GM12878 (cell line): Measurements from ENCODE around the gene FAM89A. TPM values are rescaled to one million over a fixed set of nuclear protein-coding genes. Genes with fewer than 3 reads are reported as not detected.
"Not testable (repeated sequence)": the region's sequence is repeated elsewhere in the genome, so short reads cannot be mapped to it uniquely, and the experiment has no call there.

Experiments
- ATAC-seq: fragments of 200-7000 bp; cut with Tn5 transposase; 3 replicates; pipeline ENCODE4 v1.9.1; 2020; ENCODE audit warnings: mild to moderate bottlenecking, moderate library complexity
- BruUV-seq: library from RNA; stranded (reverse); fragments of 400-500 nt; replicated peaks from 2 replicates; lab custom pipeline; 2021; lab: Mats Ljungman, UMichigan
- CTCF ChIA-PET: fragments of 300-600 bp; sonication (Branson Sonifier 250); formaldehyde crosslinking; extraction: SDS; loops from one replicate; lab custom pipeline; 2021; ENCODE audit warnings: inconsistent platforms; lab: Yijun Ruan, JAX
- POLR2A ChIA-PET: fragments of 350-600 bp; formaldehyde crosslinking; extraction: SDS; loops from one replicate; lab custom pipeline; 2021; ENCODE audit warnings: inconsistent platforms; lab: Charles Lee
- RAD21 ChIA-PET: fragments of 300-600 bp; sonication (Branson Sonifier 250); formaldehyde crosslinking; loops from one replicate; lab custom pipeline; 2023; ENCODE audit warnings: antibody characterized with exemption; ENCODE audit not compliant: unreplicated experiment; lab: Charles Lee
- SMC1A ChIA-PET: fragments of 300-600 bp; sonication (Branson Sonifier 250); formaldehyde crosslinking; loops from one replicate; lab custom pipeline; 2023; ENCODE audit not compliant: unreplicated experiment, uncharacterized antibody; lab: Charles Lee
- DNase-seq: peaks from one replicate; pipeline ENCODE4 v3.0.0-alpha.2; 2011; ENCODE audit warnings: low read depth, low spot score
- FAIRE-seq: peaks from 3 replicates; lab custom pipeline; 2011; peaks lifted over from hg19 to GRCh38; lab: Jason Lieb, UNC
- H2AFZ ChIP-seq: 2 replicates; pipeline ENCODE4 v1.6.0; 2011; ENCODE audit warnings: low read depth, low read length, control low read depth; ENCODE audit not compliant: control insufficient read depth
- H3K27ac ChIP-seq: 2 replicates; pipeline ENCODE4 v1.5.1; 2011; ENCODE audit warnings: control low read depth; ENCODE audit not compliant: control insufficient read depth, insufficient read depth
- H3K27me3 ChIP-seq, 2 experiments: replicated peaks in 1 of 2; 2 replicates each; pipeline versions ENCODE4 v1.6.0 to v1.6.1; 2011; ENCODE audit warnings: low read length in 1 of 2; ENCODE audit not compliant: control insufficient read depth in 2 of 2, insufficient read depth in 2 of 2
- H3K36me3 ChIP-seq, 2 experiments: 2 replicates each; pipeline ENCODE4 v1.5.1; 2011; ENCODE audit warnings: low read length in 1 of 2; ENCODE audit not compliant: control insufficient read depth in 2 of 2, insufficient read depth in 2 of 2
- H3K4me1 ChIP-seq: 2 replicates; pipeline ENCODE4 v1.6.1; 2011; ENCODE audit warnings: mild to moderate bottlenecking, low read length, moderate library complexity, mixed read lengths; ENCODE audit not compliant: control insufficient read depth, insufficient read depth
- H3K4me2 ChIP-seq: 2 replicates; pipeline ENCODE4 v1.6.0; 2011; ENCODE audit warnings: control low read depth; ENCODE audit not compliant: control insufficient read depth, insufficient read depth
- H3K4me3 ChIP-seq: fragments of 200-600 bp; sonication (generic); 2 replicates; pipeline ENCODE4 v1.5.1; 2016
- H3K79me2 ChIP-seq: 2 replicates; pipeline ENCODE4 v1.6.0; 2011; ENCODE audit warnings: low read length; ENCODE audit not compliant: control insufficient read depth, insufficient read depth
- H3K9ac ChIP-seq: 2 replicates; pipeline ENCODE4 v1.8.0; 2011; ENCODE audit warnings: low read length, control low read depth, mixed read lengths; ENCODE audit not compliant: control insufficient read depth, insufficient read depth
- H3K9me3 ChIP-seq: replicated peaks from 3 replicates; pipeline ENCODE4 v1.5.1; 2011; ENCODE audit warnings: mild to moderate bottlenecking, low read length; ENCODE audit not compliant: control insufficient read depth, insufficient read depth
- H4K20me1 ChIP-seq: 2 replicates; pipeline ENCODE4 v1.6.0; 2011; ENCODE audit not compliant: control insufficient read depth, insufficient read depth
- E2F4 ChIP-seq: IDR thresholded peaks from 2 replicates; pipeline ENCODE4 v1.6.1; 2012; ENCODE audit warnings: low read depth, low read length, improper control_type of control experiment
- HDAC6 ChIP-seq: fragments of 200-600 bp; sonication (generic); IDR thresholded peaks from one replicate; pipeline ENCODE4 v1.8.0; 2017; ENCODE audit warnings: antibody characterized with exemption; ENCODE audit not compliant: unreplicated experiment
- LARP7 ChIP-seq: fragments of 450-650 bp; IDR thresholded peaks from 2 replicates; pipeline ENCODE4 v1.6.1; 2017; ENCODE audit warnings: mild to moderate bottlenecking
- MLLT1 ChIP-seq: fragments of 450-650 bp; IDR thresholded peaks from 2 replicates; pipeline ENCODE4 v1.6.1; 2016; ENCODE audit warnings: mild to moderate bottlenecking
- NR2F1 ChIP-seq: fragments of 450-650 bp; conservative IDR thresholded peaks from 2 replicates; pipeline ENCODE4 v1.6.1; 2017; ENCODE audit warnings: mild to moderate bottlenecking
- PAX8 ChIP-seq: fragments of 450-650 bp; IDR thresholded peaks from 2 replicates; pipeline ENCODE4 v1.6.1; 2017; ENCODE audit warnings: mild to moderate bottlenecking, moderate library complexity
- SKIL ChIP-seq: fragments of 450-650 bp; IDR thresholded peaks from 2 replicates; pipeline ENCODE4 v1.6.1; 2017; ENCODE audit warnings: mild to moderate bottlenecking, low read depth, inconsistent platforms; ENCODE audit not compliant: poor library complexity, severe bottlenecking
- SMARCA5 ChIP-seq: fragments of 450-650 bp; IDR thresholded peaks from 2 replicates; pipeline ENCODE4 v1.6.1; 2017; ENCODE audit warnings: mild to moderate bottlenecking
- ZBTB11 ChIP-seq: fragments of 450-650 bp; formaldehyde crosslinking; IDR thresholded peaks from 2 replicates; pipeline ENCODE4 v1.5.0; 2022; ENCODE audit warnings: mild to moderate bottlenecking, missing genetic modification characterization
- ZBTB4 ChIP-seq: fragments of 450-650 bp; formaldehyde crosslinking; IDR thresholded peaks from 2 replicates; pipeline ENCODE4 v1.4.0; 2022; ENCODE audit warnings: mild to moderate bottlenecking, moderate library complexity
- WGBS: methylation state at CpG from one replicate; pipeline ENCODE4 v1.1.6; 2016; ENCODE audit warnings: low lambda C conversion rate; ENCODE audit not compliant: insufficient replicate concordance, insufficient coverage; ENCODE audit errors: missing lambda C conversion rate; 5-methylcytosine and 5-hydroxymethylcytosine counted together
- in situ Hi-C: fragments of 300-500 bp; cut with MboI; formaldehyde crosslinking; loops from 9 replicates; pipeline ENCODE4 v1.14.3; 2018; ENCODE audit warnings: mixed read lengths
- intact Hi-C: fragments of 100-400 bp; cut with micrococcal nuclease; formaldehyde crosslinking; loops from one replicate; pipeline ENCODE4 v1.14.2; 2022; ENCODE audit not compliant: unreplicated experiment
- polyA plus RNA-seq, 11 experiments: library from polyadenylated mRNA; depleted of rRNA in 4 of 11; unstranded in 6 of 11; stranded (reverse) in 5 of 11; fragments of >200 nt; fragmentation: Nextera tagmentation in 4 of 11; fragmentation: Illumina TruSeq in 1 of 11; extraction: Ambion mirVana in 4 of 11; extraction: Trizol in 1 of 11; gene quantifications; 1 replicate in 1 of 11; 2 replicates in 10 of 11; pipeline versions ENCODE4 v1.2.1 to v1.2.3, GENCODE V29; 2011 to 2016; ENCODE audit warnings: inconsistent platforms in 2 of 11, missing spikeins in 2 of 11, low read depth in 1 of 11
- total RNA-seq, 4 experiments: library from RNA; depleted of rRNA in 3 of 4; stranded (reverse); fragments of >200 nt in 3 of 4; fragmentation: Illumina TruSeq in 1 of 4; extraction: Trizol in 1 of 4; gene quantifications; 2 replicates each; pipeline versions ENCODE4 v1.2.1 to v1.2.3, GENCODE V29; 2013 to 2021

Gene FAM89A
- total and polyA plus RNA-seq, 10 of the 15 experiments (the other 5 are each of a cell fraction or from before 2014, with no cell fraction given), result 0.06 to 0.72 (median 0.14) TPM; not detected in 4

- TF ChIP-seq MLLT1 (no peak), ZBTB11 (CRISPR knock-in tag) (no peak), NR2F1 (no peak), ZBTB4 (CRISPR knock-in tag) (no peak), SMARCA5 (no peak), SKIL (no peak), HDAC6 (no peak), PAX8 (no peak), LARP7 (no peak), E2F4 (no peak)
- TF ChIP-seq, all 136 proteins: peak for 0
Observed at GRCh38 chr1:231049121-231049979, 9.3 kb upstream of the FAM89A start (continued).

GRCh38 chr1:231048419-231048818 is 8.4 kb upstream of the FAM89A start:
- CTCF ChIA-PET, ATAC-seq: not testable (repeated sequence)

More at GRCh38 chr1:231048419-231048818, 8.4 kb upstream of the FAM89A start:
- RAD21 ChIA-PET, H3K9ac ChIP-seq, H2AFZ ChIP-seq, intact Hi-C loops, H3K9me3 ChIP-seq, POLR2A ChIA-PET, BruUV-seq, SMC1A ChIA-PET, H3K79me2 ChIP-seq, FAIRE-seq, H3K4me2 ChIP-seq, H3K27ac ChIP-seq, H3K4me1 ChIP-seq, H3K36me3 ChIP-seq, in situ Hi-C loops, H4K20me1 ChIP-seq, H3K27me3 ChIP-seq, DNase-seq, H3K4me3 ChIP-seq: not testable (repeated sequence)
- 64% methylated on average over 9 of the region's 9 CpGs for WGBS
